Posterior cingulate gyrus (tissue), 11 donors: ENCODE data around the gene NFIC.
"Not testable (repeated sequence)": the region's sequence is repeated elsewhere in the genome, so short reads cannot be mapped to it uniquely, and the experiment has no call there.

Source experiments
- DNase-seq, 10 donors: peaks; one replicate each; pipeline versions ENCODE4 v3.0.0 to v3.0.0-alpha.2; 2020 to 2021; ENCODE audit warnings: mixed read lengths in 3 of 10
- intact Hi-C: fragments of 100-400 bp; cut with DNase I; formaldehyde crosslinking; loops from one replicate; pipeline ENCODE4 v1.15.1; 2023

Gene NFIC

GRCh38 chr19:3336351-3336679 is 30.1 kb upstream of the NFIC start:
- intact Hi-C loops = no loop called here
- no peak for DNase-seq

- intact Hi-C loops = no loop called here
- DNase-seq = peak in 9 of 10 donors; percentile 43 to 95 (median 69)
Measured at GRCh38 chr19:3336680-3337523, 29.5 kb upstream of the NFIC start.

GRCh38 chr19:3338541-3339181 is 27.7 kb upstream of the NFIC start:
- intact Hi-C loops = no loop called here
- peak in 1 of 10 donors; percentile 31 for DNase-seq

GRCh38 chr19:3340340-3340739 is 26.0 kb upstream of the NFIC start:
- peak in 2 of 10 donors; percentile 41 to 61 for DNase-seq
- intact Hi-C loops = no loop called here

GRCh38 chr19:3342246-3342645 is 24.1 kb upstream of the NFIC start:
- intact Hi-C loops = no loop called here

GRCh38 chr19:3342962-3343361 is 23.4 kb upstream of the NFIC start:
- intact Hi-C loops = not testable (repeated sequence)
- DNase-seq = peak in 2 of 10 donors; percentile 42 to 67

More at GRCh38 chr19:3342246-3342645, 24.1 kb upstream of the NFIC start:
- peak in 2 of 10 donors; percentile 14 to 76 for DNase-seq

- intact Hi-C loops = no loop called here
- peak; percentile 55 to 97 (median 84) for DNase-seq
Measured at GRCh38 chr19:3343619-3344502, 22.5 kb upstream of the NFIC start.

- peak in 2 of 10 donors; percentile 55 to 71 for DNase-seq
- intact Hi-C loops = loop anchor here (5.0 kb wide), 1 partner anchor 82 kb away; no protein-coding TSS in a partner anchor
Measured at GRCh38 chr19:3344608-3345598, 21.5 kb upstream of the NFIC start.

- intact Hi-C loops = loop anchor here (5.0 kb wide), 1 partner anchor 81 kb away; no protein-coding TSS in a partner anchor
- no peak for DNase-seq
Measured at GRCh38 chr19:3345850-3346460, 20.4 kb upstream of the NFIC start.

GRCh38 chr19:3346677-3347353 is 19.6 kb upstream of the NFIC start:
- intact Hi-C loops = loop anchor here (5.0 kb wide), 1 partner anchor 80 kb away; no protein-coding TSS in a partner anchor

GRCh38 chr19:3348042-3348441 is 18.3 kb upstream of the NFIC start:
- intact Hi-C loops = loop anchor here (5.0 kb wide), 1 partner anchor 79 kb away; no protein-coding TSS in a partner anchor
- DNase-seq = peak in 2 of 10 donors; percentile 51 to 57

More at GRCh38 chr19:3346677-3347353, 19.6 kb upstream of the NFIC start:
- DNase-seq = peak; percentile 77 to 98 (median 86)

GRCh38 chr19:3348469-3348868 is 17.9 kb upstream of the NFIC start:
- intact Hi-C loops = loop anchor here (5.0 kb wide), 1 partner anchor 79 kb away; no protein-coding TSS in a partner anchor
- DNase-seq = peak in 2 of 10 donors; percentile 8 to 69

GRCh38 chr19:3350014-3350663 is 16.2 kb upstream of the NFIC start:
- DNase-seq = peak in 1 of 10 donors; percentile 8
- intact Hi-C loops = no loop called here

- intact Hi-C loops = no loop called here
- peak in 1 of 10 donors; percentile 8 for DNase-seq
Measured at GRCh38 chr19:3351702-3352447, 14.5 kb upstream of the NFIC start.

GRCh38 chr19:3353493-3353892 is 12.9 kb upstream of the NFIC start:
- no peak for DNase-seq
- intact Hi-C loops = no loop called here

GRCh38 chr19:3356805-3357204 is 9.6 kb upstream of the NFIC start:
- no peak for DNase-seq
- intact Hi-C loops = no loop called here
